Stimulated activated naive B cell treated with anti-CD40 and anti-IgM and Interleukin-4, amounts not matched to agents 10 μg/mL and 1 μg/mL and 100 μg/mL, for 72 hours (primary cell): ENCODE data around the gene OR1I1.
"Not testable (repeated sequence)": the region's sequence is repeated elsewhere in the genome, so short reads cannot be mapped to it uniquely, and the experiment has no call there.

Experiments used
- ATAC-seq, 2 donors: fragments of 150-1000 bp; cut with Tn5 transposase; replicated peaks; 2 replicates each; pipeline ENCODE4 v1.10.0; 2021; ENCODE audit warnings: moderate library complexity in 1 of 2
- DNase-seq: peaks from one replicate; pipeline ENCODE4 v3.0.0; 2021
- H3K27ac Mint-ChIP-seq: one replicate; pipeline ENCODE4 v1.8.0; 2022; ENCODE audit warnings: mild to moderate bottlenecking, mixed read lengths
- H3K27me3 Mint-ChIP-seq, 2 donors: one replicate each; pipeline ENCODE4 v1.8.0; 2022; ENCODE audit warnings: mixed read lengths in 2 of 2
- H3K36me3 Mint-ChIP-seq, 2 donors: one replicate each; pipeline ENCODE4 v1.8.0; 2022; ENCODE audit warnings: mixed read lengths in 2 of 2, mild to moderate bottlenecking in 1 of 2
- H3K4me1 Mint-ChIP-seq, 2 donors: one replicate each; pipeline ENCODE4 v1.8.0; 2022; ENCODE audit warnings: mixed read lengths in 2 of 2, mild to moderate bottlenecking in 1 of 2
- H3K4me3 Mint-ChIP-seq, 2 donors: one replicate each; pipeline ENCODE4 v1.8.0; 2022; ENCODE audit warnings: mild to moderate bottlenecking in 2 of 2, mixed read lengths in 2 of 2, moderate library complexity in 1 of 2
- H3K9me3 Mint-ChIP-seq, 2 donors: one replicate each; pipeline ENCODE4 v1.8.0; 2022; ENCODE audit warnings: mixed read lengths in 2 of 2, mild to moderate bottlenecking in 1 of 2

The OR1I1 gene

GRCh38 chr19:15074371-15074770 is 7.6 kb upstream of the OR1I1 start:
- no peaks in the 10 kb centered on the region for H3K36me3 Mint-ChIP-seq
- no peak for ATAC-seq

GRCh38 chr19:15075806-15076205 is 6.2 kb upstream of the OR1I1 start:
- H3K9me3 Mint-ChIP-seq, result no peaks in the 10 kb centered on the region
- H3K4me3 Mint-ChIP-seq, result no peak overlapping the region
- ATAC-seq (no peak), DNase-seq (no peak)
- no peaks in the 10 kb centered on the region for H3K36me3 Mint-ChIP-seq
- no peak overlapping the region for H3K27ac Mint-ChIP-seq
- H3K27me3 Mint-ChIP-seq, result peaks cover 7 to 15% of the 10 kb centered on the region in 2 donors
- no peaks in the 10 kb centered on the region for H3K4me1 Mint-ChIP-seq

More at GRCh38 chr19:15074371-15074770, 7.6 kb upstream of the OR1I1 start:
- Mint-ChIP-seq H3K27me3 (peaks cover 7 to 13% of the 10 kb centered on the region in 2 donors), H3K4me3 (no peak overlapping the region), H3K9me3 (no peaks in the 10 kb centered on the region), H3K4me1 (peaks cover 0 to 6% of the 10 kb centered on the region in 2 donors), H3K27ac (no peak overlapping the region)
- no peak for DNase-seq

DNA sequence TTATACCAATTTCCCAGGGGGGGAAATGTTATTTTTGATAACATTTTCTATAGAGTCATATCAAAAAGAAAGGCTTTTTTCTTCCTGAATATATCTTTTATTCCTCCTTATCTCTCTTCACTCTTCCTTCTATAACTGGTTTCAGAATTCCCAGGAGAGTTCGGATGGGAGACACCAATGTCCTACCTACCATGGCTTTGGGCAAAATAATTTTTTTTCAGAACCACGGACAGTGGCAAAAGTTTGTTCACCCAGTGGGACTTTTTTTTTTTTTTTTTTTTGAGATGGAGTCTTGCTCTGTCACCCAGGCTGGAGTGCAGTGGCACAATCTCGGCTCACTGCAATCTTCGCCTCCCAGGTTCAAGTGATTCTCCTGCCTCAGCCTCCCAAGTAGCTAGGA is 2.0 kb upstream of the OR1I1 start:
- H3K4me3 Mint-ChIP-seq, H3K4me1 Mint-ChIP-seq, DNase-seq, H3K9me3 Mint-ChIP-seq, H3K27ac Mint-ChIP-seq, H3K36me3 Mint-ChIP-seq, ATAC-seq: not testable (repeated sequence)
- H3K27me3 Mint-ChIP-seq, result peaks cover 17 to 29% of the 10 kb centered on the region in 2 donors

DNA sequence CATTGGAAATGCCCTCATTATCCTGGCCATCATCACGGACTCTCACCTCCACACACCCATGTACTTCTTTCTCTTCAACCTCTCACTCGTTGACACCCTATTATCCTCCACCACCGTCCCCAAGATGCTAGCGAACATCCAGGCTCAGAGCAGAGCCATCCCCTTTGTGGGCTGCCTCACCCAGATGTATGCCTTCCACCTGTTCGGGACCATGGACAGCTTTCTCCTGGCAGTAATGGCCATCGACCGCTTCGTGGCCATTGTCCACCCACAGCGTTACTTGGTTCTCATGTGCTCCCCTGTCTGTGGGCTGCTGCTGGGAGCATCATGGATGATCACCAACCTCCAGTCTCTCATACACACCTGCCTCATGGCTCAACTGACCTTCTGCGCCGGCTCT is 5.2 kb downstream of the OR1I1 start:
- no peak overlapping the region for H3K4me3 Mint-ChIP-seq
- no peaks in the 10 kb centered on the region for H3K4me1 Mint-ChIP-seq
- no peaks in the 10 kb centered on the region for H3K9me3 Mint-ChIP-seq
- no peak for DNase-seq
- peaks cover 23 to 26% of the 10 kb centered on the region in 2 donors for H3K27me3 Mint-ChIP-seq
- ATAC-seq, result no peak
- H3K36me3 Mint-ChIP-seq, result no peaks in the 10 kb centered on the region
- H3K27ac Mint-ChIP-seq, result no peak overlapping the region

DNA sequence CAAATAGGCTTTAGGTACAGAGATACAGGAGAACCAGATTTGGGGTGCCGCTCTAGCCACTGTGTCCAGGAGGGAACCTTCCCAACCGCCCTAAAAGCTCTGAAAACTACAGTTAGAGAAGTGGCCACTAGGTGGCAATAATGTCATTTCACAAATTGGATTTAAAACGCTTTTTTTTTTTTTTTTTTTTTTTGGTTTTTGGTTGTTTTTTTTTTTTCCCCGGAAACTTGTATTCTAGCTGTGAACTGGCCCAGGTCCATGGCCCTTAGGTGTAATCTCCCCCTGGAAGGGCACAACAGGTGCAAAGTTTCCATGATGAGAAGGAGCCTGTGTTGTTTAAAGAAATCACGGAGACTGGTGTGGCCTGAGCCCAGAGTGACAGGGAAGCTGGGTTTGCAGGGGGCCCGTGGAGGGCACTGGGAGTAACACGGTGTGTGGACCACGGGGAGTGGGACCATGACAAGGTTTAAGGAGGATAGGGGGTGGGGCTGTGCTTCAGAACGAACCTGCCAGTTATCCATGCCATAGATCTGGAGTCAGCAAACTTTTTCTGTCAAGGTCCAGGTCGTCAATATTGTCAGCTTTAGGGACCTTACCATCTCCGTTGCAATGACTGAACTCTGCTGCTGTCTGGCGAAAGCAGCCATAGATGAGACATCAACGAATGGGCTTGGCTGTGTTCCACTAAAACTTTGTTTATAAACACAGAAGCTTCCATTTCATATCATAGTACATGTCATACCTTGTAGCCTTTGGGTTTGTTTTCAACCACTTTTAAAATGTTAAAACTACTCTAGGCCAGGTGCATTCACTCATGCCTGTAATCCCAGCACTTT is 10.1 kb downstream of the OR1I1 start:
- Mint-ChIP-seq H3K9me3 (no peaks in the 10 kb centered on the region), H3K27ac (no peak overlapping the region), H3K4me3 (peak overlapping the region in 1 of 2 donors; percentile 21), H3K27me3 (peaks cover 16 to 35% of the 10 kb centered on the region in 2 donors), H3K4me1 (no peaks in the 10 kb centered on the region), H3K36me3 (no peaks in the 10 kb centered on the region)
- ATAC-seq, result peak; percentile 60 to 66
- peak; percentile 38 for DNase-seq

DNA sequence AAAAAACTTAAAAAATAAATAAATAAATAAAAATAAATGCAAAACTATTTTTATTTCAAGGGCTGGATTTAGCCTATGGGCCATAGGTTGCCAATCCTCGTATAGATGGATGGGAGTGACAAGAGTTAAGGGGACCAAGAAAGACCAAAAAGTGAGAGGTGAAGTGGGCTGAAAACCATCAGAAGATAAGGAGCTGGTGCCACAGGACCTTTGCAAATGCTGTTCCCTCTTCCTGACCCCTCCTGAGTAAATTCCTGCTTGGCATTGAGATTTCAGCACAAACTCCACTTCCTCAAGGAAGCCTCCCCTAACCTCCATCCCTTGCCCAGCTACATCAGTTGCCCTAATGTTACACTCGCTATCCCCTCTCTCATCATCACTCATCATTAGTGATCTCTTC is 11.0 kb downstream of the OR1I1 start:
- no peaks in the 10 kb centered on the region for H3K36me3 Mint-ChIP-seq
- no peak for ATAC-seq
- no peak overlapping the region for H3K27ac Mint-ChIP-seq
- no peak overlapping the region for H3K4me3 Mint-ChIP-seq
- peaks cover 9 to 27% of the 10 kb centered on the region in 2 donors for H3K27me3 Mint-ChIP-seq
- no peaks in the 10 kb centered on the region for H3K9me3 Mint-ChIP-seq
- DNase-seq, result no peak
- H3K4me1 Mint-ChIP-seq, result no peaks in the 10 kb centered on the region

DNA sequence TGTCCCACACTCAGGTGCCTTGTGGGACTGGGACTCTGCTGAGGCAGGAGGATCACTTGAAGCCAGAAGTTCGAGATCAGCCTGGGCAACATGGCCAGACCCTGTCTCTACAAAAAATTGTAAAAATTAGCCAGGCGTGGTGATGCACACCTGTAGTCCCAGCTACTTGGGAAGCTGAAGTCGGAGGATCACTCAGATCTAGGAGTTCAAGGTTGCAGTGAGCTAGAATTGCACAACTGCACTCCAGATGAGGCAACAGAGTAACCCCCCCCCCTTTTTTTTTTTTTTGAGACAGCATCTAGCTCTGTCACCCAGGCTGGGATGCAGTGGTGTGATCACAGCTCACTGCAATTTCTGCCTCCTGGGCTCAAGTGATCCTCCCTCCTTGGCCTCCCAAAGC is 14.2 kb downstream of the OR1I1 start:
- Mint-ChIP-seq H3K4me1 (no peaks in the 10 kb centered on the region), H3K27me3 (peaks cover 15 to 28% of the 10 kb centered on the region in 2 donors), H3K9me3 (no peaks in the 10 kb centered on the region), H3K36me3 (no peaks in the 10 kb centered on the region), H3K4me3 (no peak overlapping the region), H3K27ac (no peak overlapping the region)
- no peak for DNase-seq
- ATAC-seq, result no peak

- H3K4me1 Mint-ChIP-seq, result not testable (repeated sequence)
These were observed 16.0 kb downstream of the OR1I1 start for GRCh38 chr19:15097980-15098379.

DNA sequence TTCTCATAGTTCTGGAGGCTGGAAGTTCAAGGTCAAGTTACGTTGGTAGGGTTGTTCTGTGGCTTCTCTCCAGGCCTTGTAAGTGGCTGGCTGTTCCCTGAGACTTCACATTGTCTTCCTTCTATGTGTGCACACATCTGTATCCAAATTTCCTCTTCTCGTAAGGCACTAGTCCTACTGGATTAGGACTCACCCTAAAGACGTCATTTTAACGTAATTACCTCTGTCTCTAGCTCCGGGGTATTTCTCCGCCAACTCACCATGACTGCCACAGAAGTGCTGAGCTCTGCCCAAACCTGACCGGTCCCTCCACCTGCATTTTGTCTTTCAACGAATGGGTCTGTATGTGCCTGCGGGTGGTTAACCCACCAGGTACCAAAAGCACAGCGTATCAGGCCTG is 16.4 kb downstream of the OR1I1 start:
- no peaks in the 10 kb centered on the region for H3K4me1 Mint-ChIP-seq
- ATAC-seq (no peak), DNase-seq (no peak)
- H3K27me3 Mint-ChIP-seq, result peaks cover 16 to 34% of the 10 kb centered on the region in 2 donors
- peaks cover 2 to 3% of the 10 kb centered on the region in 2 donors for H3K9me3 Mint-ChIP-seq
- H3K36me3 Mint-ChIP-seq, result peaks cover under 1 to 2% of the 10 kb centered on the region in 2 donors
- no peak overlapping the region for H3K4me3 Mint-ChIP-seq
- H3K27ac Mint-ChIP-seq, result no peak overlapping the region

More at GRCh38 chr19:15097980-15098379, 16.0 kb downstream of the OR1I1 start:
- H3K36me3 Mint-ChIP-seq, H3K9me3 Mint-ChIP-seq, H3K4me3 Mint-ChIP-seq, ATAC-seq, H3K27ac Mint-ChIP-seq, DNase-seq: not testable (repeated sequence)
- peaks cover 15 to 34% of the 10 kb centered on the region in 2 donors for H3K27me3 Mint-ChIP-seq

GRCh38 chr19:15099017-15099582 is 17.1 kb downstream of the OR1I1 start:
- Mint-ChIP-seq H3K36me3 (peaks cover 2 to 4% of the 10 kb centered on the region in 2 donors), H3K27me3 (peaks cover 20 to 36% of the 10 kb centered on the region in 2 donors), H3K27ac (no peak overlapping the region), H3K4me1 (no peaks in the 10 kb centered on the region), H3K4me3 (no peak overlapping the region), H3K9me3 (peaks cover 5 to 7% of the 10 kb centered on the region in 2 donors)
- DNase-seq (no peak), ATAC-seq (no peak)

- Mint-ChIP-seq H3K27me3 (peaks cover 35 to 37% of the 10 kb centered on the region in 2 donors), H3K27ac (no peak overlapping the region), H3K4me1 (peaks cover under 1 to 2% of the 10 kb centered on the region in 2 donors), H3K36me3 (peaks cover 2 to 9% of the 10 kb centered on the region in 2 donors), H3K9me3 (peaks cover 10 to 12% of the 10 kb centered on the region in 2 donors), H3K4me3 (no peak overlapping the region)
- DNase-seq (no peak), ATAC-seq (peak in 1 of 2 donors; percentile 58)
These were observed 19.6 kb downstream of the OR1I1 start for GRCh38 chr19:15101479-15102082.

GRCh38 chr19:15104003-15104402 is 22.0 kb downstream of the OR1I1 start:
- DNase-seq (no peak), ATAC-seq (no peak)
- peaks cover 2 to 11% of the 10 kb centered on the region in 2 donors for H3K36me3 Mint-ChIP-seq
- H3K4me3 Mint-ChIP-seq, result no peak overlapping the region
- H3K9me3 Mint-ChIP-seq, result peaks cover 10 to 12% of the 10 kb centered on the region in 2 donors
- H3K4me1 Mint-ChIP-seq, result peaks cover 10 to 12% of the 10 kb centered on the region in 2 donors
- no peak overlapping the region for H3K27ac Mint-ChIP-seq
- H3K27me3 Mint-ChIP-seq, result peaks cover 45 to 49% of the 10 kb centered on the region in 2 donors

- H3K4me1 Mint-ChIP-seq, result peaks cover 10 to 12% of the 10 kb centered on the region in 2 donors
- no peak overlapping the region for H3K4me3 Mint-ChIP-seq
- no peak overlapping the region for H3K27ac Mint-ChIP-seq
- no peak for DNase-seq
- peaks cover 10 to 12% of the 10 kb centered on the region in 2 donors for H3K9me3 Mint-ChIP-seq
- peaks cover 2 to 11% of the 10 kb centered on the region in 2 donors for H3K36me3 Mint-ChIP-seq
- no peak for ATAC-seq
- H3K27me3 Mint-ChIP-seq, result peaks cover 44 to 53% of the 10 kb centered on the region in 2 donors
These were observed 22.4 kb downstream of the OR1I1 start for GRCh38 chr19:15104411-15104810.

DNA sequence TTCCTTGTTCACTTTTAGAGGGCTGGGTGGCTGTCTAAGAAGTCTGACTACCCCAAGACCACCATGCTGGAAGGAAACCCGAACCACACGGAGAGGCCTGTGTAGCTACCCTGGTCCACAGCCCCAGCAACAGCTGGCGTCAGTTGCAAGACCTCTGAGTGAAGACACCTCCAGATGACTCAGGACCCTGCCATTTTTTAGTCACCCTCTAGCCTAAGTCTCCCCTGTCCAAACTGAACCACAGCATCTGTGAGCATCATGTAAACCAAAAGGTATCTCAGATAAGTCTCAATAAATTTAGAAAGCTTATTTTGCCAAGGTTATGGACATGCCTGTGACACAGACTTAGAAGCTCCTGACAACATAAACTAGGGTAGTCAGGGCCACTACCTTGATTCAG is 23.0 kb downstream of the OR1I1 start:
- peaks cover 10 to 12% of the 10 kb centered on the region in 2 donors for H3K9me3 Mint-ChIP-seq
- H3K27me3 Mint-ChIP-seq, result peaks cover 46 to 56% of the 10 kb centered on the region in 2 donors
- no peak for DNase-seq
- ATAC-seq, result no peak
- H3K4me1 Mint-ChIP-seq, result peaks cover 10 to 12% of the 10 kb centered on the region in 2 donors
- no peak overlapping the region for H3K4me3 Mint-ChIP-seq
- H3K27ac Mint-ChIP-seq, result no peak overlapping the region
- H3K36me3 Mint-ChIP-seq, result peaks cover 2 to 11% of the 10 kb centered on the region in 2 donors
